ENCODE measurements around the gene DAAM2. TPM values are rescaled to one million over a fixed set of nuclear protein-coding genes. Genes with fewer than 3 reads are reported as not detected.

DAAM2 gene
- polyA plus RNA-seq, 3 donors from 2014 or later: not detected

GRCh38 chr6:39925191-39925930 is 133.2 kb downstream of the DAAM2 start:
- no peak overlapping the region for H3K27ac Mint-ChIP-seq
- peaks cover 0 to 4% of the 10 kb centered on the region in 2 donors for H3K4me1 Mint-ChIP-seq

GRCh38 chr6:39925931-39926290 is 133.7 kb downstream of the DAAM2 start:
- peaks cover 0 to 9% (median 5%) of the 10 kb centered on the region in 3 donors for H3K27me3 Mint-ChIP-seq (ENCODE audit: low read depth in 3 of 3)
- DNase-seq: no peak
- peaks cover 0 to 1% (median 0%) of the 10 kb centered on the region in 6 donors for H3K9me3 Mint-ChIP-seq
- no peak overlapping the region for H3K4me3 Mint-ChIP-seq
- peaks cover 0 to 4% of the 10 kb centered on the region in 2 donors for H3K4me1 Mint-ChIP-seq
- peaks cover 0 to 4% (median 0%) of the 10 kb centered on the region in 3 donors for H3K36me3 Mint-ChIP-seq
- H3K27ac Mint-ChIP-seq: peak overlapping the region in 2 of 6 donors; percentile 48 to 58

More at GRCh38 chr6:39925191-39925930, 133.2 kb downstream of the DAAM2 start:
- Mint-ChIP-seq H3K27me3 (ENCODE audit: low read depth in 3 of 3) (peaks cover 0 to 9% (median 5%) of the 10 kb centered on the region in 3 donors), H3K9me3 (peaks cover 0 to 1% (median 0%) of the 10 kb centered on the region in 6 donors), H3K36me3 (peaks cover 0 to 4% (median 0%) of the 10 kb centered on the region in 3 donors), H3K4me3 (no peak overlapping the region)
- DNase-seq: no peak

DNA sequence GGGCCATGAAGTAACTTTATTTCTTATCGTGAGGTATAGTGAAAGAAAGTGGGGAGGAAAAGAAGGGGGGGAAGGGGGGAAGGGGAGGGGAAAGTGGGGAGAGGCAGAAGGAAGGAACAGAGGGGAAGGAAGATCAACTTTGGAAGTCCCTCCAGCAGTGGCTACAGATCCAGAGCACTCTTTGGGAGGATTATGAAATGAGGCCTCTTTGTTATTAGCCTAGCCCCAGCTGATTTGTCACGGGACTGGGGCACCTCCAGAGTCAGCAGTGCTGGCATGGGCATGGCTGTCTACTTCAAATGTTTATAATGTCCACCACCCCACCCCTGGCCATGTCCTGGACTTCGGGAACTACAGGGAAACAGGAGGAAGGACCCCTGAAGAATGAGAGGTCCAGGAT is 134.5 kb downstream of the DAAM2 start:
- peaks cover 0 to 4% of the 10 kb centered on the region in 2 donors for H3K4me1 Mint-ChIP-seq
- DNase-seq: no peak
- H3K9me3 Mint-ChIP-seq: peaks cover 0 to 1% (median 0%) of the 10 kb centered on the region in 6 donors
- peaks cover 0 to 4% (median 0%) of the 10 kb centered on the region in 3 donors for H3K36me3 Mint-ChIP-seq
- H3K27ac Mint-ChIP-seq: peak overlapping the region in 3 of 6 donors; percentile 57 to 74 (median 58)
- peaks cover 0 to 9% (median 5%) of the 10 kb centered on the region in 3 donors for H3K27me3 Mint-ChIP-seq (ENCODE audit: low read depth in 3 of 3)
- no peak overlapping the region for H3K4me3 Mint-ChIP-seq

DNA sequence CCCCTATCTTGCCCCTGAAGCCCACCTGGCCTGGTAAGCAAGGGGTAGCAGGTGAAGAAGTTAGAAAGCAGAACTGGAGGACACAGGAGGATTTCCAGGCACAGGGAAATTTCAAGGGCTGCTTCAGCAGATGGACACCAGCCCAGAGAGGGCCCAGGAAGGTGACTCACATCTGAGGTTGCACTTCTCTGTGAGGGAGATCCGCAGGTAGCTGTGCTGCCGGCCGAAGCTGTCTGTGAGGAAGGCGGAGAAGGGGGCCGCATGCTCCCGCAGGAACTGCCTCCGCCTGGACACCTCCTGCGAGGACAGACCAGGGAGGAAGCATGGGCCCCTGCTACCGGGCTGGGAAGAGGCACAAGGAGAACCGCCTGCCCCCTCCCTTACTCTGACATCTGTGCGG is 135.0 kb downstream of the DAAM2 start:
- Mint-ChIP-seq H3K4me3 (no peak overlapping the region), H3K27ac (no peak overlapping the region), H3K9me3 (peaks cover 0 to 1% (median 0%) of the 10 kb centered on the region in 6 donors), H3K4me1 (peaks cover 0 to 4% of the 10 kb centered on the region in 2 donors), H3K36me3 (peaks cover 0 to 4% (median 0%) of the 10 kb centered on the region in 3 donors), H3K27me3 (ENCODE audit: low read depth in 3 of 3) (peaks cover 0 to 9% (median 5%) of the 10 kb centered on the region in 3 donors)
- DNase-seq: no peak

DNA sequence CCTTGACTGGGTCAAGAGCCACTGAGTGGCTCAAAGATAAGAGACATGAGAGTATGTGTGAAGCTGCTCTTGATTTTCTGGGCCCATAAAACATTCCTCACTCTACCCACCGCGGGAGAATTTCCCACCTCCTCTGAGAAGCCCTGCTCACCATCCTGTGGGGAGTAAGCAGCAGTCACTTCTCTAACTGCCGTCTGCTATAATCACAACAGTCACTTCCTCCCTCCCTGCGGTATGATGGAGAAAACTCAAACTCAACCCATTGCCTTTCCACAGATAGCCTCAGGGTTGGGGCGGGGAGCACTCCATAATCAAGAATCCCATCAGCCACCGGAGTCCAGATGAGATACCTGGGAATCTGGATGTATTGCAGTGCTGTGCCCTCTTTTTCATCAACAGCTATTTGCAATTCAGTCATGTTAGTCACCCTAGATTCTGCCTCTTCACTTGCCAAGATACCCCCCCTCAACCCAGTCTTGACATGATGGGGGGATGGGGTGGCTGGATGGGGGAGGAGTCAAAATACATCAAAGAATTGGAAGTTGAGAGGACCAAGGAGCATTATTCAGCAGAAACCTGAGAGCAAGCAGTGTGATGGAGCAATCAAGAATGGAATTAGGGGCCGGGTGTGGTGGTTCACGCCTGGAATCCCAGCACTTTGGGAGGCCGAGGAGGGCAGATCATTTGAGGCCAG is 137.0 kb downstream of the DAAM2 start:
- Mint-ChIP-seq H3K4me3 (no peak overlapping the region), H3K36me3 (peaks cover 0 to 1% (median 0%) of the 10 kb centered on the region in 3 donors), H3K4me1 (peaks cover 10% of the 10 kb centered on the region in 2 donors), H3K27ac (peak overlapping the region in 1 of 6 donors; percentile 17), H3K27me3 (ENCODE audit: low read depth in 3 of 3) (peaks cover 0 to 12% (median 5%) of the 10 kb centered on the region in 3 donors), H3K9me3 (peaks cover 0 to 1% (median 0%) of the 10 kb centered on the region in 6 donors)
- DNase-seq: no peak

GRCh38 chr6:39929733-39930461 is 137.7 kb downstream of the DAAM2 start:
- H3K4me3 Mint-ChIP-seq: no peak overlapping the region
- no peak for DNase-seq
- no peaks in the 10 kb centered on the region for H3K36me3 Mint-ChIP-seq
- peaks cover 15 to 17% of the 10 kb centered on the region in 2 donors for H3K4me1 Mint-ChIP-seq
- no peaks in the 10 kb centered on the region for H3K9me3 Mint-ChIP-seq
- H3K27me3 Mint-ChIP-seq (ENCODE audit: low read depth in 3 of 3): peaks cover 0 to 12% (median 5%) of the 10 kb centered on the region in 3 donors
- H3K27ac Mint-ChIP-seq: peak overlapping the region in 1 of 6 donors; percentile 79

DNA sequence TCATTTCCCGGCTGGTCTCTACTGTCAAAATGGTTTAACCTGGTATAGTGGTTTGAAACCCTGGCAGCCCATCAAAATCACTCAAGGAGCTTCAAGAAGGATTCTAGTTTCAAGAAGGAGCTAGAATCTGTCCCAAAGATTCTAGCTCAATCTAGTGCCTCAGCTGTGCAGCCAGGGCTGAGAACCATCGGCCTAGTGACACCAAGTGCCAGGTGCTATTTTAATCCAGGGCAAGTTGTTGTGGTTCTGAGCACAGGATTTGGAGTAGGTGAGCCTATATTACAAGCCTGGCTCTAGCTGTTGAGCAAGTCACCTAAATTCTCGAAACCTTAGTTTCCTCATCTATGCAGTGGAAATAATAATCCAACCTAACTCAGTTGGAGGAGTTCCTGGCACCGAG is 138.4 kb downstream of the DAAM2 start:
- Mint-ChIP-seq H3K27me3 (ENCODE audit: low read depth in 3 of 3) (peaks cover 0 to 12% (median 5%) of the 10 kb centered on the region in 3 donors), H3K36me3 (no peaks in the 10 kb centered on the region), H3K4me1 (peaks cover 20 to 24% of the 10 kb centered on the region in 2 donors), H3K4me3 (no peak overlapping the region), H3K9me3 (no peaks in the 10 kb centered on the region), H3K27ac (no peak overlapping the region)
- no peak for DNase-seq

GRCh38 chr6:39931607-39932006 is 139.4 kb downstream of the DAAM2 start:
- H3K9me3 Mint-ChIP-seq: no peaks in the 10 kb centered on the region
- no peaks in the 10 kb centered on the region for H3K36me3 Mint-ChIP-seq
- DNase-seq: no peak
- H3K27ac Mint-ChIP-seq: peak overlapping the region in 1 of 6 donors; percentile 23
- no peak overlapping the region for H3K4me3 Mint-ChIP-seq
- H3K27me3 Mint-ChIP-seq (ENCODE audit: low read depth in 3 of 3): peaks cover 0 to 8% (median 2%) of the 10 kb centered on the region in 3 donors
- peaks cover 18 to 27% of the 10 kb centered on the region in 2 donors for H3K4me1 Mint-ChIP-seq

- Mint-ChIP-seq H3K36me3 (no peaks in the 10 kb centered on the region), H3K27ac (peak overlapping the region in 4 of 6 donors; percentile 21 to 68 (median 32)), H3K9me3 (no peaks in the 10 kb centered on the region), H3K4me3 (peak overlapping the region in 3 of 5 donors; percentile 12 to 90 (median 14)), H3K27me3 (ENCODE audit: low read depth in 3 of 3) (peaks cover 0 to 7% (median 2%) of the 10 kb centered on the region in 3 donors), H3K4me1 (peaks cover 18 to 27% of the 10 kb centered on the region in 2 donors)
- no peak for DNase-seq
Observed at GRCh38 chr6:39932386-39932910, 140.3 kb downstream of the DAAM2 start.

DNA sequence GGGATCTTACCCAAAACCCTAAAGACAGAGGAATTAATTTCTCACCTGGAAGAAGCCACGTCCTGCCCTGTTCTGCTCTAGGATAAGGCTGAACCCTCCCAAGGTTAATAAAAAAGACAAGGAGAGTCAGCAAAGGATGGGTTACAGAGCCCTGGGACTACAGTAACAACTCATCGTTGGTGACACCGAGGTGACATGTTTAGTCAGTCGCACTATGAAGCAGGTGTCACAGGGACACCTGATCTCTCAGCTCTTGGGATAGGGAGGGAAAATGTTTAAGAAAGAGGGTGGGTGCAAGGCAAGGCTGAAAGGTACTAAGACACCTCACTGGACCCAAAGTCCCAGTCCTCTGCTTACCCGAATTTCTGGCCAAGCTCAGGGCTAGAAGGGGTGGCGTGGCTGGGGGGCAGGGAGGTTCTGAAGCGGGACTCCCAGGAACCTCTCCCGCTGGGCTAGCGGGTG is 141.5 kb downstream of the DAAM2 start:
- Mint-ChIP-seq H3K4me1 (peaks cover 18 to 27% of the 10 kb centered on the region in 2 donors), H3K36me3 (no peaks in the 10 kb centered on the region), H3K9me3 (no peaks in the 10 kb centered on the region), H3K4me3 (peak overlapping the region; percentile 75 to 90 (median 89)), H3K27ac (peak overlapping the region; percentile 39 to 87 (median 62)), H3K27me3 (ENCODE audit: low read depth in 3 of 3) (peaks cover 3 to 4% (median 3%) of the 10 kb centered on the region in 3 donors)
- DNase-seq: no peak

DNA sequence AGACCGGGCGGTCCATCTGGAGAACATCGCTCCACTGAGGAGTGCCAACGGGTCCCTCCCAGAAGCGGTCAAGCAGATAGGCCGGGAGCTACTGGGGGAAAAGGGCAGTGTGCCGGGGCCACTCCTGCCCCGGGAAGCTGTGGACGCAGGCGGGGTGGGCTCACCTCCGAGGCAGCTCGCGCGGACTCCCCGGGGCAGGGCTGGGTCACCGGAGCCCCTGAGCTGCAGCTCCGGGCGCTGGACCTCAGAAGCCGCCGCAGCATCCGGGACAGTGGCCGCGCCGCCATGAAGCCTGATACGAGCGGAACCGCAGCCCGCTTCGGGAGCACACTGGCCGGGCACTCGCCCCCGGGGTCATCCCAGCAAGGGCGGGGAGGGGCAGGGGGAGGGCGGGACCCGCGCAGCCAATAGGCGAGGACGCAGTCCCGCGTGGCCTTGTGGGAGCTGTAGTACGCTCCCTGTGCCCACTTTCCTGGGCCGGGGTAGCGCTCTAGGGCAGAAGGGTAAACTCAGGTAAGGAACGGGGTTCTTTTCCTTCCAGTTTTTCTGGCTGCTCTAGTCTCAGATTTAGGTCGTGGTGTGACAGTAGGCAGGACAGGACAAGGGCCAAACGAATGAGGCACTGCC is 142.1 kb downstream of the DAAM2 start, which contains the start of gene MOCS1:
MOCS1 (minus strand) TSS at position 332 of the 627 bp plus-strand sequence; CDS start at position 287, 45 bp downstream.
- DNase-seq: peak; percentile 42 to 46 (median 43)
- Mint-ChIP-seq H3K27me3 (ENCODE audit: low read depth in 3 of 3) (peaks cover 2 to 5% (median 3%) of the 10 kb centered on the region in 3 donors), H3K36me3 (no peaks in the 10 kb centered on the region), H3K27ac (peak within 1 kb of the TSS; percentile 39 to 87 (median 62)), H3K4me3 (peak within 1 kb of the TSS; percentile 81 to 90 (median 89)), H3K4me1 (peaks cover 18 to 27% of the 10 kb centered on the region in 2 donors), H3K9me3 (no peaks in the 10 kb centered on the region)

- DNase-seq: no peak
- peaks cover 18 to 27% of the 10 kb centered on the region in 2 donors for H3K4me1 Mint-ChIP-seq
- no peaks in the 10 kb centered on the region for H3K36me3 Mint-ChIP-seq
- no peak overlapping the region for H3K27ac Mint-ChIP-seq
- peaks cover 2 to 8% (median 7%) of the 10 kb centered on the region in 3 donors for H3K27me3 Mint-ChIP-seq (ENCODE audit: low read depth in 3 of 3)
- H3K9me3 Mint-ChIP-seq: no peaks in the 10 kb centered on the region
- H3K4me3 Mint-ChIP-seq: peak overlapping the region in 3 of 5 donors; percentile 19 to 41 (median 26)
Observed at GRCh38 chr6:39935241-39935640, 143.1 kb downstream of the DAAM2 start.

Measured in immature natural killer cell (primary cell).